Spinal cord (tissue), 10 donors: ENCODE data around the gene RGS5. TPM values are rescaled to one million over a fixed set of nuclear protein-coding genes. Genes with fewer than 3 reads are reported as not detected.

ENCODE experiments used
- DNase-seq, 6 donors: peaks; one replicate each; pipeline versions ENCODE4 v3.0.0 to v3.0.0-alpha.2; 2013 to 2015; ENCODE audit warnings: low spot score in 6 of 6, low read depth in 4 of 6
- H3K27ac ChIP-seq: one replicate; pipeline ENCODE4 v1.5.1; 2013; ENCODE audit warnings: low read depth, low read length, control low read depth
- H3K27me3 ChIP-seq: one replicate; pipeline ENCODE4 v1.6.1; 2013; ENCODE audit warnings: low read length; ENCODE audit not compliant: control insufficient read depth, insufficient read depth
- H3K36me3 ChIP-seq: one replicate; pipeline ENCODE4 v1.6.1; 2013; ENCODE audit warnings: low read length; ENCODE audit not compliant: control insufficient read depth, insufficient read depth
- H3K4me1 ChIP-seq: one replicate; pipeline ENCODE4 v1.6.1; 2013; ENCODE audit warnings: low read length; ENCODE audit not compliant: control insufficient read depth, insufficient read depth
- H3K4me3 ChIP-seq: one replicate; pipeline ENCODE4 v1.5.1; 2013; ENCODE audit warnings: low read depth, low read length, control low read depth
- H3K9me3 ChIP-seq: one replicate; pipeline ENCODE4 v1.6.1; 2013; ENCODE audit warnings: low read length; ENCODE audit not compliant: control insufficient read depth, insufficient read depth
- WGBS: methylation state at CpG from one replicate; pipeline ENCODE4 v1.1.5; 2013; ENCODE audit warnings: missing lambda C conversion rate; ENCODE audit not compliant: insufficient coverage; 5-methylcytosine and 5-hydroxymethylcytosine counted together
- polyA plus RNA-seq, 2 donors: library from polyadenylated mRNA; unstranded; fragments of 120-200 nt; gene quantifications; one replicate each; pipeline ENCODE4 v1.2.1, GENCODE V29; 2013; ENCODE audit not compliant: insufficient read length in 2 of 2
- total RNA-seq, 2 donors: library from RNA; depleted of rRNA in 1 of 2; stranded (reverse); fragments of 120-200 nt in 1 of 2; fragments of >200 nt in 1 of 2; gene quantifications; one replicate each; pipeline versions ENCODE4 v1.2.3 to v1.2.4, GENCODE V29; 2013 to 2014
- donor health status: healthy.

Gene RGS5
- total and polyA plus RNA-seq, 4 donors, result 22.6 to 69.5 (median 29.0) TPM

DNA sequence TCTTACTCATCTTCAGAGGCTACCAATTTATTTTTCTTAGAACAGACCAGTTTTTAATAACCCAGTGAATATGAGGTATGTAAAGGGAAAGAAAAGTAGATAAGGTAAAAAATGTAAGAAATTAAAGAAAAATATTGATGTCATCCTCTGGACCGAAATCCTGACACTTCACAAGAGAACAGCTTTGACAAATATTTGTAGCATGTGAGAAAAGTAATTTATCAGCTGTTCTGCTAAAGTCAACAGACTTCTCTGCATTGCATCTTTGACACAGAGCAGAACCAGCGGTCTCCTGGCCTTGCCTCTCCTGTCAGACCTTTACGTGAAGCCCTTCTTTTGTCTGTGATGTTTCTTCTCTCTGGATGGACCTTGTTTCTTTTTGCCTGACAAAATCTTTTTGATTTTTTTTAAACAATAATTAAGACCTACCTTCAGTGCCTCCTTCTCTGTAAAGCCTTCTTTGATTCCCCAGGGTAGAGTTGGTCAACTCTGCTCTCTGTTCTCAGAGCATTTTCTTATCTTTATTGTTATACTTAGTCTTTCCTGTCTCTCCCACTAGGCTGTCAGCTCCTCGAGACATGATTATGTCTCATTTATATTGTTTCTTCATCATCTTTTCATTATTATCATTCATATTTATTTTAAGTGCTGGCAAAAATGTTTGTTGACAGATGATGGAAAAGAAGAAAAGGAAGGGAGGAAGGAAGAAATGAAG, 98.2 kb downstream of the RGS5 start:
- WGBS, result 93% methylated on average over 2 of the region's 4 CpGs
- H3K4me3 ChIP-seq, result no peak overlapping the region
- no peaks in the 10 kb centered on the region for H3K36me3 ChIP-seq
- H3K9me3 ChIP-seq, result no peaks in the 10 kb centered on the region
- DNase-seq, result no peak
- H3K4me1 ChIP-seq, result no peaks in the 10 kb centered on the region
- H3K27me3 ChIP-seq, result no peaks in the 10 kb centered on the region
- no peak overlapping the region for H3K27ac ChIP-seq

DNA sequence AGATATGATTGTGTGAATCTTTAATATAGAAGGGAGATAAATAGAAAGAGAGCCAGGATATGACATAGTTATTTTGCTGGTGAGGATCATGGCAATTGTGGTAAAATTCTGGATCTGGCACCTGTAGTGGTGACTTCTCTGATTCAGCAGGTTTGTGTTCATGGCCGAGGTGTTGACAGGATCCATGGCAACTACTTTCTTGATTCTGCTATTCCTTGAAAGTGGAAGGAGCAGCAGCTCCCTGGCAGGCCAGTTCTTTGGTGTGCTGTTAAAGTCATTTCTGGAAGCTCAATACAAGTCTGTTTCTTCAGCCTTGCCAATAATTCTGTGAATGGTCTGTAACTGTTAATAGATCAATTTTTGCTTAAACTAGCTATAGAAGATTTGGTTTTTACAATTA, 100.1 kb downstream of the RGS5 start:
- Histone ChIP-seq H3K27me3 (no peaks in the 10 kb centered on the region), H3K4me3 (no peak overlapping the region), H3K4me1 (no peaks in the 10 kb centered on the region), H3K36me3 (no peaks in the 10 kb centered on the region), H3K9me3 (no peaks in the 10 kb centered on the region), H3K27ac (no peak overlapping the region)
- 53% methylated on average over 1 of the region's 1 CpG for WGBS
- no peak for DNase-seq

DNA sequence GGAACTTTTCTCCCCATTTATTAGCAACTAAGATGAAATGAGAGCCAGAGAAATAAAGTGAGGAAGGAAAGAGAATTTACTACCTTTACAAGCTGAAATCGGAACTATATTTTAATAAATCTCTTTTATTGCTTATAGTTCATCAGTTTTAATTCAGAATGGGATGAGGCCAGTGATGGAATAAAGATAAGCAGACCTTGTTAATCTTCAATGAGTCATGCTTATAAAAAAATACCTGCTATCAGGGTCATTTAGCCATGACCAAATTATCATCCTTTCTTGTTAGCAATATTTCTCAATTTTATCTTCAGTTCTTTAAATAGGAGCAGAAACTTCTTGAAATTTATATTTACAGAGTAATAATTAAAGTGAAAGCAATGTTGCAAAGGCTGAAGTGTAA, 107.5 kb downstream of the RGS5 start:
- H3K4me1 ChIP-seq, result no peaks in the 10 kb centered on the region
- H3K9me3 ChIP-seq, result no peaks in the 10 kb centered on the region
- H3K27me3 ChIP-seq, result no peaks in the 10 kb centered on the region
- DNase-seq, result peak in 1 of 6 donors; percentile 3
- H3K27ac ChIP-seq, result no peak overlapping the region
- WGBS, result no CpG with 5 or more reads among the region's 1 CpG
- no peaks in the 10 kb centered on the region for H3K36me3 ChIP-seq
- H3K4me3 ChIP-seq, result no peak overlapping the region

DNA sequence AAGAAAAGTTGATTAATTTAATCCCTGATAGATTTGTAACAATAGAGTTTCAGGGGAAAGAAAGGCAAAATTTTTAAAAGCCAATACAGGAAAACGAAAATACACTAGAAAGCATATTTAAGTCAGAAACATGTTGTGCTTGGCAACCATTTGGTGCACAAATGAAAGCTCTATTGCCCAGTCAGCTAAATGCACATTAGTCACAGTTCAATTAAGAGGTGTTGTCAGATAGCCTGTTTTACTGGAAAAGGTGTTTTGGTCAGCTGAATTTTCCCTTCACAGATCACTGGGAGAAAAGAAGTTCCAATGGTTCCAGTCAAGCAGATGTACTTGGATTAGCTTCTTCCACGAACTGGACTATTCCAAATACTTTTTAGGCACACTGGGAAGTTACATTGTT, 108.1 kb downstream of the RGS5 start:
- peak in 1 of 6 donors; percentile 9 for DNase-seq
- no peaks in the 10 kb centered on the region for H3K9me3 ChIP-seq

DNA sequence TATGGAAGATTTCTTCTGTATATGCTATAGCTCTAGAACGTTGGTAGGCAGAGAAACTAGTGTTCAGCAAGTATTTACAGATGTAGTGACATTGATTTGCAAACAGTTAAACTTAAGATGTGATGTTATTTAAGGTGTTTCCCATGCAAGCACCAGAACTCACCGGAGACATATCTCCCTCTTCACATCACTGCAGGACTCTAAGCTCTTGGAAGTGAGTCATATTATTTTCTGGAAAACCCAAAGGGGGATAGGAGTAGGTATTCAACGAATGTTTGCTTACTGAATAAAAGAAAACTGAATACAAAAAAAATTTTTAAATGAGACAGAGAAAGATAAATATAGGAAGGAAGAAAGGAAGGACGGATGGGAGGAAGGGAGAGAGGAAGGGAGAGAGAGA, 108.5 kb downstream of the RGS5 start:
- Histone ChIP-seq H3K4me3 (no peak overlapping the region), H3K27me3 (no peaks in the 10 kb centered on the region), H3K9me3 (no peaks in the 10 kb centered on the region), H3K4me1 (no peaks in the 10 kb centered on the region), H3K36me3 (no peaks in the 10 kb centered on the region), H3K27ac (no peak overlapping the region)
- no peak for DNase-seq
- WGBS, result 40% methylated on average over 1 of the region's 4 CpGs

More for the DNA sequence above, 108.1 kb downstream of the RGS5 start:
- WGBS, result no CpG with 5 or more reads among the region's 2 CpGs
- H3K27me3 ChIP-seq, result no peaks in the 10 kb centered on the region
- H3K4me3 ChIP-seq, result no peak overlapping the region
- H3K27ac ChIP-seq, result no peak overlapping the region
- H3K36me3 ChIP-seq, result no peaks in the 10 kb centered on the region
- H3K4me1 ChIP-seq, result no peaks in the 10 kb centered on the region

DNA sequence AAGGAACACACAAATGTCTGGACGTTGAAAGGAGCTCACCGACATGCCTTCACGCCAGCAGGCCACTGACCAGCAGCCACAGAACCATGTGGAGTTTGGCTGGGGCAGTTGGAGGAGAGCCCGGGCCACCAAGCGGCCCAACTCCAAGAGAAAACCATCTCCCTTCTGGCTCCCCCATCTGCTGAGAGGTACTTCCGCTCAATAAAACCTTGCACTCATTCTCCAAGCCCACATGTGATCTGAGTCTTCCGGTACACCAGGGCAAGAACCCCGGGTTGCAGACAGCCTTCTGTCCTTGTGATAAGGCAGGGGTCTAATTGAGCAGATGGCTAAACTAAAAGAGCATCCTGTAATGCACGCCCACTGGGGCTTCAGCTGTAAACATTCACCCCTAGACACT, 109.1 kb downstream of the RGS5 start:
- no peaks in the 10 kb centered on the region for H3K4me1 ChIP-seq
- H3K27me3 ChIP-seq, result no peaks in the 10 kb centered on the region
- no peaks in the 10 kb centered on the region for H3K9me3 ChIP-seq
- no peak for DNase-seq
- H3K36me3 ChIP-seq, result no peaks in the 10 kb centered on the region
- H3K4me3 ChIP-seq, result no peak overlapping the region
- H3K27ac ChIP-seq, result no peak overlapping the region
- 90% methylated on average over 3 of the region's 9 CpGs for WGBS

DNA sequence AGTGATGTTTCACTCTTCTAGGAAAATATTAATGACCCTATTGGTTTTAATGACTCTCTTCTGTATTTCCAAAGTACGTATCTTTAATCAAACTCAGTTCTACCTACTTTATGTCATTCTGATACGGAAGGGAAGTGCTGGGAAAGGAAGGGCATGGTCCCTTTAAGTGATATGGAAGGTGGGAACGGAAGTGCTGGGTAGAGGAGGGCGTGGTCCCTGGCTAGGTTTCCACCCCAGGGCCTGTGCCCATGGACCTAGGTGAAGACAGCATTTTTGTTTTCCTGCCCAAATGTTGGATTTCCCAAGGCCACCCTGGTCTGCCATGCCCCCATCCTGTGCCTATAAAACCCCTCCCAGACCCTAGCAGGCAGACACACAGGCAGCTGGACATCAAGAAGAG, 109.5 kb downstream of the RGS5 start:
- WGBS, result 85% methylated on average over 2 of the region's 4 CpGs
- no peak for DNase-seq
- Histone ChIP-seq H3K4me1 (no peaks in the 10 kb centered on the region), H3K4me3 (no peak overlapping the region), H3K27me3 (no peaks in the 10 kb centered on the region), H3K36me3 (no peaks in the 10 kb centered on the region), H3K9me3 (no peaks in the 10 kb centered on the region), H3K27ac (no peak overlapping the region)

Other genes starting within 250 kb of the RGS5 start
- 100 to 1,000 TPM in 1 of 2 donors, 10 to 100 TPM in 1; 15.5 to 148 TPM for gene RGS4, start 133.6 kb downstream of the RGS5 start, total RNA-seq
- 10 to 100 TPM; 35.2 to 40.6 TPM for gene RGS4, start 133.6 kb downstream of the RGS5 start, polyA plus RNA-seq
- gene NUF2, start 119.0 kb upstream of the RGS5 start, total RNA-seq, result 10 to 100 TPM; 13.1 to 13.2 TPM
- gene NUF2, start 119.0 kb upstream of the RGS5 start, polyA plus RNA-seq, result 10 to 100 TPM; 12.5 to 12.9 TPM